ENCODE results near the gene YDJC.

Gene YDJC

GRCh38 chr22:21605887-21606564 lies 23.8 kb downstream of the YDJC start:
- TF ChIP-seq EZH2 (IDR thresholded peaks at IDR 0.05; ENCODE audit: borderline replicate concordance, low read depth, low read length, severe bottlenecking) (no peak), CTCF (IDR thresholded peaks at IDR 0.05; ENCODE audit: borderline replicate concordance, extremely low read depth, low read length, poor library complexity, severe bottlenecking) (no peak)
- Histone ChIP-seq H3K9me3 (ENCODE audit: insufficient read depth, low read length, severe bottlenecking) (no peaks in the 10 kb centered on the region), H3K27ac (ENCODE audit: low read length) (no peak overlapping the region), H3K36me3 (ENCODE audit: insufficient read depth, low read length) (peaks cover 62% of the 10 kb centered on the region), H3K79me2 (ENCODE audit: insufficient read depth, low read length) (peaks cover 97% of the 10 kb centered on the region), H2AFZ (ENCODE audit: low read depth, low read length) (no peak overlapping the region), H3K27me3 (ENCODE audit: insufficient read depth, low read length, poor library complexity) (no peaks in the 10 kb centered on the region), H4K20me1 (ENCODE audit: insufficient read depth, low read length) (peaks cover 80% of the 10 kb centered on the region), H3K9ac (ENCODE audit: low read depth, low read length) (no peak overlapping the region), H3K4me2 (ENCODE audit: insufficient read depth, low read length) (no peak overlapping the region), H3K4me3 (ENCODE audit: low read depth in 1 of 2, low read length in 2 of 2) (no peak overlapping the region), H3K4me1 (ENCODE audit: insufficient read depth, low read length) (no peaks in the 10 kb centered on the region)
- ATAC-seq (ENCODE audit: insufficient read depth, low read depth) (no peak), DNase-seq (no peak)

- DNase-seq = no peak
- Histone ChIP-seq H3K4me2 (ENCODE audit: insufficient read depth, low read length) (no peak overlapping the region), H3K79me2 (ENCODE audit: insufficient read depth, low read length) (peaks cover 97% of the 10 kb centered on the region), H3K9ac (ENCODE audit: low read depth, low read length) (no peak overlapping the region), H3K27ac (ENCODE audit: low read length) (no peak overlapping the region), H2AFZ (ENCODE audit: low read depth, low read length) (no peak overlapping the region), H3K9me3 (ENCODE audit: insufficient read depth, low read length, severe bottlenecking) (no peaks in the 10 kb centered on the region), H3K4me3 (ENCODE audit: low read depth in 1 of 2, low read length in 2 of 2) (no peak overlapping the region), H4K20me1 (ENCODE audit: insufficient read depth, low read length) (peaks cover 81% of the 10 kb centered on the region), H3K36me3 (ENCODE audit: insufficient read depth, low read length) (peaks cover 50% of the 10 kb centered on the region), H3K27me3 (ENCODE audit: insufficient read depth, low read length, poor library complexity) (no peaks in the 10 kb centered on the region), H3K4me1 (ENCODE audit: insufficient read depth, low read length) (no peaks in the 10 kb centered on the region)
- ATAC-seq (ENCODE audit: insufficient read depth, low read depth) = no peak
- TF ChIP-seq CTCF (IDR thresholded peaks at IDR 0.05; ENCODE audit: borderline replicate concordance, extremely low read depth, low read length, poor library complexity, severe bottlenecking) (no peak), EZH2 (IDR thresholded peaks at IDR 0.05; ENCODE audit: borderline replicate concordance, low read depth, low read length, severe bottlenecking) (no peak)
Observed at GRCh38 chr22:21603973-21604372, 25.8 kb downstream of the YDJC start.

- ATAC-seq (ENCODE audit: insufficient read depth, low read depth) (no peak), DNase-seq (no peak)
- Histone ChIP-seq H3K4me2 (ENCODE audit: insufficient read depth, low read length) (no peak overlapping the region), H3K36me3 (ENCODE audit: insufficient read depth, low read length) (peaks cover 47% of the 10 kb centered on the region), H3K27ac (ENCODE audit: low read length) (no peak overlapping the region), H2AFZ (ENCODE audit: low read depth, low read length) (no peak overlapping the region), H3K9ac (ENCODE audit: low read depth, low read length) (no peak overlapping the region), H3K4me3 (ENCODE audit: low read depth in 1 of 2, low read length in 2 of 2) (no peak overlapping the region), H3K79me2 (ENCODE audit: insufficient read depth, low read length) (peaks cover 97% of the 10 kb centered on the region), H3K27me3 (ENCODE audit: insufficient read depth, low read length, poor library complexity) (no peaks in the 10 kb centered on the region), H4K20me1 (ENCODE audit: insufficient read depth, low read length) (peaks cover 82% of the 10 kb centered on the region), H3K4me1 (ENCODE audit: insufficient read depth, low read length) (no peaks in the 10 kb centered on the region), H3K9me3 (ENCODE audit: insufficient read depth, low read length, severe bottlenecking) (no peaks in the 10 kb centered on the region)
- TF ChIP-seq CTCF (IDR thresholded peaks at IDR 0.05; ENCODE audit: borderline replicate concordance, extremely low read depth, low read length, poor library complexity, severe bottlenecking) (no peak), EZH2 (IDR thresholded peaks at IDR 0.05; ENCODE audit: borderline replicate concordance, low read depth, low read length, severe bottlenecking) (no peak)
Observed at GRCh38 chr22:21602579-21602978, 27.2 kb downstream of the YDJC start.
